ENCODE measurements around the gene RALGPS2.

The RALGPS2 gene

GRCh38 chr1:178935610-178936009 is 210.6 kb downstream of the RALGPS2 start:
- DNase-seq (ENCODE audit: low read depth): no peak
- in situ Hi-C loops (cut with HindIII; ENCODE audit: low sequenced_read_pairs): no loop called here
- no peak overlapping the region for H3K4me3 ChIP-seq (ENCODE audit: low read depth, low read length)
- TF ChIP-seq, protein P1, sequence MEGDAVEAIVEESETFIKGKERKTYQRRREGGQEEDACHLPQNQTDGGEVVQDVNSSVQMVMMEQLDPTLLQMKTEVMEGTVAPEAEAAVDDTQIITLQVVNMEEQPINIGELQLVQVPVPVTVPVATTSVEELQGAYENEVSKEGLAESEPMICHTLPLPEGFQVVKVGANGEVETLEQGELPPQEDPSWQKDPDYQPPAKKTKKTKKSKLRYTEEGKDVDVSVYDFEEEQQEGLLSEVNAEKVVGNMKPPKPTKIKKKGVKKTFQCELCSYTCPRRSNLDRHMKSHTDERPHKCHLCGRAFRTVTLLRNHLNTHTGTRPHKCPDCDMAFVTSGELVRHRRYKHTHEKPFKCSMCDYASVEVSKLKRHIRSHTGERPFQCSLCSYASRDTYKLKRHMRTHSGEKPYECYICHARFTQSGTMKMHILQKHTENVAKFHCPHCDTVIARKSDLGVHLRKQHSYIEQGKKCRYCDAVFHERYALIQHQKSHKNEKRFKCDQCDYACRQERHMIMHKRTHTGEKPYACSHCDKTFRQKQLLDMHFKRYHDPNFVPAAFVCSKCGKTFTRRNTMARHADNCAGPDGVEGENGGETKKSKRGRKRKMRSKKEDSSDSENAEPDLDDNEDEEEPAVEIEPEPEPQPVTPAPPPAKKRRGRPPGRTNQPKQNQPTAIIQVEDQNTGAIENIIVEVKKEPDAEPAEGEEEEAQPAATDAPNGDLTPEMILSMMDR (IDR thresholded peaks at IDR 0.05; ENCODE audit: low read depth, low read length, missing control alignments): no peak

DNA sequence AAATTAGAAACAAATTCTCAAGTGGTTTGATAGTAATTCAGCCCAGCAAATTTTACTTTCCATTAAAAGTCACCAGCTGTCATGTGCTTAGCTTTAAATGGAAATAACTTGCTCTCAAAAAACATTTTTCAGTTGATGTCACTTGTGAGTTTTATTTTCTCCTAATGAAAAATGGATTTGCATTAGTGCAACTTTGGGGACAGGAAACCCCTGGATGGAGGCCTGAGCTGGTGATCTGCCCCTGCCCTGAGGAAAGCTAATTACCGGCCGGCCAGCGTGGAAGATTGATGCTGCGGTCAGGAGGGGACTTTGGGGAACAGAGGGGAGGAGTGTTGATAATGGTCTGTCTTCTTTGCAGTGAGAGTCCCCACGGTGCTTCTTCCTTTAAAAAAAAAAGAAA is 212.7 kb downstream of the RALGPS2 start:
- no peak for DNase-seq (ENCODE audit: low read depth)
- H3K4me3 ChIP-seq (ENCODE audit: low read depth, low read length): no peak overlapping the region
- in situ Hi-C loops (cut with HindIII; ENCODE audit: low sequenced_read_pairs): no loop called here
- TF ChIP-seq, protein P1 (IDR thresholded peaks at IDR 0.05; ENCODE audit: low read depth, low read length, missing control alignments): no peak

GRCh38 chr1:178938101-178938958 is 213.3 kb downstream of the RALGPS2 start:
- DNase-seq (ENCODE audit: low read depth): no peak
- in situ Hi-C loops (cut with HindIII; ENCODE audit: low sequenced_read_pairs): no loop called here
- TF ChIP-seq, protein P1 (IDR thresholded peaks at IDR 0.05; ENCODE audit: low read depth, low read length, missing control alignments): no peak
- H3K4me3 ChIP-seq (ENCODE audit: low read depth, low read length): no peak overlapping the region

- no peak overlapping the region for H3K4me3 ChIP-seq (ENCODE audit: low read depth, low read length)
- in situ Hi-C loops (cut with HindIII; ENCODE audit: low sequenced_read_pairs): no loop called here
- TF ChIP-seq, protein P1 (IDR thresholded peaks at IDR 0.05; ENCODE audit: low read depth, low read length, missing control alignments): no peak
- DNase-seq (ENCODE audit: low read depth): peak; percentile 85
These were observed 213.9 kb downstream of the RALGPS2 start for GRCh38 chr1:178938959-178939317.

GRCh38 chr1:178939338-178940067 is 214.5 kb downstream of the RALGPS2 start:
- DNase-seq (ENCODE audit: low read depth): no peak
- TF ChIP-seq, protein P1 (IDR thresholded peaks at IDR 0.05; ENCODE audit: low read depth, low read length, missing control alignments): no peak
- H3K4me3 ChIP-seq (ENCODE audit: low read depth, low read length): no peak overlapping the region
- in situ Hi-C loops (cut with HindIII; ENCODE audit: low sequenced_read_pairs): no loop called here

GRCh38 chr1:178940068-178940765 is 215.2 kb downstream of the RALGPS2 start:
- no peak for DNase-seq (ENCODE audit: low read depth)

More at GRCh38 chr1:178940068-178940765, 215.2 kb downstream of the RALGPS2 start:
- no peak overlapping the region for H3K4me3 ChIP-seq (ENCODE audit: low read depth, low read length)
- in situ Hi-C loops (cut with HindIII; ENCODE audit: low sequenced_read_pairs): no loop called here
- TF ChIP-seq, protein P1 (IDR thresholded peaks at IDR 0.05; ENCODE audit: low read depth, low read length, missing control alignments): no peak

Data from astrocyte of the cerebellum (primary cell).